H1 (cell line): ENCODE measurements around the gene BTBD3. TPM values are rescaled to one million over a fixed set of nuclear protein-coding genes. Genes with fewer than 3 reads are reported as not detected.

Experiments used
- NANOG ChIP-seq: IDR thresholded peaks from 2 replicates; pipeline ENCODE4 v1.6.1; 2011; ENCODE audit warnings: low read length, low read depth, mild to moderate bottlenecking, inconsistent platforms; ENCODE audit not compliant: insufficient read depth, poor library complexity, severe bottlenecking
- SRF ChIP-seq: IDR thresholded peaks from 2 replicates; pipeline ENCODE4 v1.6.1; 2011; ENCODE audit warnings: mild to moderate bottlenecking, low read depth, low read length, moderate library complexity
- polyA plus RNA-seq, 7 experiments: library from polyadenylated mRNA; depleted of rRNA in 3 of 7; stranded (reverse) in 5 of 7; unstranded in 2 of 7; fragments of >200 nt in 5 of 7; fragments of 200-250 nt in 2 of 7; gene quantifications; 1 replicate in 5 of 7; 2 replicates in 1 of 7; 4 replicates in 1 of 7; pipeline versions ENCODE4 v1.2.1 to v1.2.3, GENCODE V29; 2011 to 2013; ENCODE audit warnings: missing spikeins in 2 of 7, mixed read lengths in 2 of 7
- total RNA-seq: library from RNA; stranded (reverse); fragmentation: NEBNext Ultra II Directional; extraction: Animal tissue kit (Norgen Biotek cat#: 25700); gene quantifications from 2 replicates; pipeline ENCODE4 v1.2.1, GENCODE V29; 2021

Gene BTBD3
- total and polyA plus RNA-seq, 2 of the 8 experiments (the other 6 are each of a cell fraction or from before 2014, with no cell fraction given) = 36.7 to 45.5 TPM

DNA sequence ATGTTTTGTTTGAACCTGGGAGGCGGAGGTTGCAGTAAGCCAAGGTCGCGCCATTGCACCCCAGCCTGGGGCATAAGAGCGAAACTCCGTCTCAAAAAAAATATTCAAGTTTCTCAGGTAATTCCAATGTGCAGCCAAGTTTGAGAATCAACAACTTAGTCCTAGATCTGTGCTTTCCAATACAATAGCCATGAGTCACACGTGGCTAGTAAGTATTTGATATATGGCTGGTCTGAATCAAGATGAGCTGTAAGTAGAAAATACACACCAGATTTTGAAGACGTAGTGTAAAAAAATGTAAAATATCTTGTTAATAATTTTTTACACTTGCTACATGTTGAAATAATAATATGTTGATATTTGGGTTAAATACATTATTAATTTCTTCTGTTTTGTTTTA, 35.0 kb upstream of the BTBD3 start (continued):
- no peak for TF ChIP-seq SRF
- no peak for TF ChIP-seq NANOG
